Kidney epithelial cell (primary cell): ENCODE measurements around the gene APLP2. TPM values are rescaled to one million over a fixed set of nuclear protein-coding genes. Genes with fewer than 3 reads are reported as not detected.

Source experiments
- DNase-seq: peaks from one replicate; pipeline ENCODE4 v3.0.0-alpha.2; 2010; ENCODE audit warnings: low read depth
- H3K27me3 ChIP-seq: 2 replicates; pipeline ENCODE4 v1.6.0; 2011; ENCODE audit warnings: low read length; ENCODE audit not compliant: control insufficient read depth, insufficient read depth
- H3K36me3 ChIP-seq: 2 replicates; pipeline ENCODE4 v1.5.1; 2011; ENCODE audit warnings: low read length; ENCODE audit not compliant: control insufficient read depth, insufficient read depth
- H3K4me3 ChIP-seq: 2 replicates; pipeline ENCODE4 v1.5.1; 2011; ENCODE audit warnings: low read depth, mild to moderate bottlenecking, control low read depth, low read length
- CTCF ChIP-seq: IDR thresholded peaks from 2 replicates; pipeline ENCODE4 v1.5.1; 2011; ENCODE audit warnings: mild to moderate bottlenecking, moderate library complexity, low read length, control low read depth, inconsistent platforms; ENCODE audit not compliant: insufficient read depth, poor library complexity, severe bottlenecking
- total RNA-seq: library from RNA; depleted of rRNA; stranded (reverse); fragments of >200 nt; gene quantifications from 2 replicates; pipeline ENCODE4 v1.2.3, GENCODE V29; 2015

Gene APLP2
- total RNA-seq, 1 donor from 2014 or later, result 586 TPM

- H3K36me3 ChIP-seq, result no peaks in the 10 kb centered on the region
- no peak overlapping the region for H3K4me3 ChIP-seq
- no peak for TF ChIP-seq CTCF
- H3K27me3 ChIP-seq, result no peaks in the 10 kb centered on the region
- no peak for DNase-seq
Measured at GRCh38 chr11:130076778-130077481, 7.2 kb downstream of the APLP2 start.

- Histone ChIP-seq H3K36me3 (no peaks in the 10 kb centered on the region), H3K4me3 (no peak overlapping the region), H3K27me3 (no peaks in the 10 kb centered on the region)
- DNase-seq, result no peak
- no peak for TF ChIP-seq CTCF
Measured at GRCh38 chr11:130077671-130078070, 8.0 kb downstream of the APLP2 start.

GRCh38 chr11:130078080-130078479 lies 8.4 kb downstream of the APLP2 start:
- TF ChIP-seq CTCF, result no peak

GRCh38 chr11:130085671-130086290 lies 16.1 kb downstream of the APLP2 start:
- Histone ChIP-seq H3K4me3 (no peak overlapping the region), H3K36me3 (no peaks in the 10 kb centered on the region), H3K27me3 (no peaks in the 10 kb centered on the region)
- no peak for TF ChIP-seq CTCF
- no peak for DNase-seq

More at GRCh38 chr11:130078080-130078479, 8.4 kb downstream of the APLP2 start:
- no peaks in the 10 kb centered on the region for H3K36me3 ChIP-seq
- no peak overlapping the region for H3K4me3 ChIP-seq
- no peak for DNase-seq
- H3K27me3 ChIP-seq, result no peaks in the 10 kb centered on the region

GRCh38 chr11:130086669-130087068 lies 17.0 kb downstream of the APLP2 start:
- no peak overlapping the region for H3K4me3 ChIP-seq
- H3K27me3 ChIP-seq, result no peaks in the 10 kb centered on the region
- H3K36me3 ChIP-seq, result no peaks in the 10 kb centered on the region
- no peak for DNase-seq
- no peak for TF ChIP-seq CTCF
